Activated CD4-positive, alpha-beta T cell treated with anti-CD3 and anti-CD28 coated beads, Interleukin-2, amount 50 U/mL, for 24 hours (primary cell): ENCODE results near the gene TNIK.

Experiments used
- DNase-seq, 2 donors: peaks; one replicate each; pipeline ENCODE4 v3.0.0-alpha.2; 2020; ENCODE audit warnings: low read depth in 1 of 2, low spot score in 1 of 2

Gene TNIK

DNA sequence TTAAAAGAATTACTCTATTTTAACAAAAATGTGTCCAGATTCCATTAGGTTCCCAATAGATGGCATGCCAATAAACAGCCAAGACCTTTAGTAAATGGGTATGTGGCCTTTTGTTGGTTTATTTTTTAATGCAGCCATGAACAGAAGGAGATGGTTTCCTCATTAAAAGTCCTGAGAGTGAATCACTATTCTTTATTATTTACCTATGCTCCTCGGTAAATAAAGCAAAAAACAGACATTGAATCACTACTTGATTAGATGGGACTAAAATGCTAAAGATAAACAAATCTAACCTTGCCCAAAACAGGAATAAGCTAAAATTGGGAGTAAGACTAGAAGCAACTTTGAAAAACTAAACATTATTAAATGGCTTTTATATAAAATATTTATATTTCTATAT, 94.2 kb downstream of the TNIK start:
- no peak for DNase-seq

- DNase-seq: no peak
These were observed 94.7 kb downstream of the TNIK start for GRCh38 chr3:171365489-171365888.

GRCh38 chr3:171364500-171364899, 95.7 kb downstream of the TNIK start:
- no peak for DNase-seq

- DNase-seq: no peak
These were observed 97.0 kb downstream of the TNIK start for GRCh38 chr3:171363202-171363601.

GRCh38 chr3:171362575-171362974, 97.6 kb downstream of the TNIK start:
- no peak for DNase-seq

- DNase-seq: no peak
These were observed 101.4 kb downstream of the TNIK start for GRCh38 chr3:171358881-171359198.

DNA sequence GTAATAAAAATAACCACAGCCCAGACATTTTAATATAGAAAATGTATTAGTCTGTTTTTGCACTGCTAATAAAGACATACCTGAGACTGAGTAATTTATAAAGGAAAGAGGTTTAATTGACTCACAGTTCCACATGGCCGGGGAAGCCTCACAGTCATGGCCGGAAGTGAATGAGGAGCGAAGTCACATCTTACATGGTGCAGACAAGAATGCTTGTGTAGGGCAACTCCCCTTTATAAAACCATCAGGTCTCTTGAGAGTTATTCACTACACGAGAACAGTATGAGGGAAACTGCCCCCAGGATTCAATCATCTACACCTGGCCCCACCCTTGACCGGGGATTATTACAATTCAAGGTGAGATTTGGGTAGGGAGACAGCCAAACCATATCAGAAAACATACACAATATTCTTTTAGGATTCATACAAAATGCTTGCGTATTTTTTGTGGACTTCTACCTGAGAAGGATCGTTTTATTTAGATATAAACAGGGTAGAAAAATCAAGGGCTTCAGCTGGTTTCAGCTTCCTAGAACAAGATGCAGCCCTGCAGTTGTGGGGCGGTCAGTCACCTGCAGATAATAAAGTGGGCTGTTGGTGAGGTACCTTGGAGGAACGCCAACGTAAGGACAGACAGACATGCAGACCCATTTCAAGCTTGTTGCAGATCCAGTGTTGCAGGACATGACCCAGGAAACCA, 101.9 kb downstream of the TNIK start:
- DNase-seq: no peak

GRCh38 chr3:171357721-171358120, 102.5 kb downstream of the TNIK start:
- no peak for DNase-seq

DNA sequence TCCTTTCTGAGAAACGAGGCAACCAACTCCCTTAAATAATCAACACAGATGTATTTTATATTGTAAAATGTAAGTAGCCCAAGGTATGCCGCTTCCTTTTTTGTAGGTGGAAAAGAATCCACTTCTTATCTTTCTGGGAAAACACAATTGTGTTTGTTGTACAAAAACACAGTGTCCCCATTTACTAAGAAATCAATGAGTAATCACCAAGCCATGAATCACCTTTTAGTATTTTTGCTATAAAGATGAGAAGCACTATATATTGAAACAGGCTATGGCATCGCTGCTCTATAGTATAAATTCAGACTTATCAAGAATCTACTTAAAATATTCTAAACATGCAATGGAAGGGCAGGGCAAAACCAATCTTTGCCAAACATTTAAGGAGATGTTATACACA, 104.0 kb downstream of the TNIK start:
- no peak for DNase-seq

GRCh38 chr3:171354706-171355582, 105.3 kb downstream of the TNIK start:
- DNase-seq: no peak

DNA sequence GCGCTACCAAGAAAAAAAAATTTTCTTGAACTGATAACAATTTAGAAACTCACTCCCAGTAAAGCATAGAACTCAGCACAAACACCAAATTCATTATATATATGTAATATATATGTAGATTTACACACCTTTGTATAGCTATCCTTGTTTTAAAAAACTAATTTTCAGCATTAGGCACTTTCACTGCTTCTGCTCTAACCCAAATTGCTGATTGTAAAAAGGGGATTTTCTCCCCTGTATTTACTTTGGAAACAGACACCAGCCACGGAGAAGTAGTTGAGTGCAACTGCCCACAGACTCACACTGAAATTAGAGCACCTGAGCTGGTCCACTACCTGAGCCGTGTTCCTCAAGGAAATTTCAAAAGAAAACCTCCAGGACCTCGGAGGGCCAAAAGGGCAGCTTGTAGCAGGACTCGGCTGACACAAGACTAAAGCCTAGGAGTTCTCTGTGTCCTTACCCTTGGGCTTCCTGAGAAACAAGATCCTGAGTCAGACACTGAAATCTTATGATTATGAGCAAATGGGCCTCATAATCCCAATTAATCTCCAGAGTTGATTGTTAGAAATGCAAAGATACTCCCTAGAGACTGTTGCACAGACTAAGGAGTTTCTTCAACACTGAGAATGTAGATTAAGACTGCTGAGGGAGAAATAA, 106.0 kb downstream of the TNIK start:
- no peak for DNase-seq

DNA sequence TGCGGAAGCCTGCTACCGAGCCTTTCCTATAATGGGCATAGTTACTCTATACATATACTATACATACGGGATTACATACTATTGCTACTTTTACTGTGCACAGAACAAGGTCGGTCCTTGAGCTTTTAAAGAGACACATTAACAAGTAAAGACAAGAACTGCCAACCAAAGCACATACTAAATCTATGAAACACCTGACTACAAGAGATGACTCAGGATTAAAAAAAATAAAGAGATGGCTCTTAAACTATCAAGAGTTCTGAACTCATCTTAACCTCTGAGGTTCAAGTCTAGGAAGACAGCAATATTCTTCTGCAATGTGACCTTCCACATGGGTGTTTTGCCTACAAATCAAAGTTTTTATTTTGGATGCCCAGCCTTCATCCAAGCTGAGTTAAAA, 106.8 kb downstream of the TNIK start:
- DNase-seq: no peak

DNA sequence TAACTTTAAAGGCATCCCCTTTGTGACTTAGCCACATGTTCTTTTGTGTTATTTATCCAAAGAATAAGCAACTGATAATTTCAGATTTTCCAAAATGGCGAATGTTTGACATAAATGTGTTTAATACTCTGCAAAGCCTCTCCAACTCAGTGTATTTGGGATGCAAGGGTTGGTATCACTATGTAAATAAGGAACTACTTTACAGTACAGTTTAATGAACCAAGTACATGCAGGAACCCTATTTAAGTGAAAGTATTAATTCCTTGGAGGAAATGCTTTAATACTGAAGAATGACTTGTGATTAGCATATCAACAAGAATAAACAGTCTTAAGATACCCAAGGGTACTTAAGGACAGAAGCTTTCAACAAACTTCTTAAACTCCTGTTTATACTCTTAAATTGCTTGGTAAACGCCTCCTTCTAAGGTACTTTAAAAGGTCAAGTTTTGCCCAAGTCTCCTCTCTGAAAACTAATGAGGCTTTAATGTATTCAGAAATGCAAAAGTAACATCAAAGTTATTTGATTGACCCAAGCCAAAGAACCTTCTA, 107.7 kb downstream of the TNIK start:
- DNase-seq: no peak

DNA sequence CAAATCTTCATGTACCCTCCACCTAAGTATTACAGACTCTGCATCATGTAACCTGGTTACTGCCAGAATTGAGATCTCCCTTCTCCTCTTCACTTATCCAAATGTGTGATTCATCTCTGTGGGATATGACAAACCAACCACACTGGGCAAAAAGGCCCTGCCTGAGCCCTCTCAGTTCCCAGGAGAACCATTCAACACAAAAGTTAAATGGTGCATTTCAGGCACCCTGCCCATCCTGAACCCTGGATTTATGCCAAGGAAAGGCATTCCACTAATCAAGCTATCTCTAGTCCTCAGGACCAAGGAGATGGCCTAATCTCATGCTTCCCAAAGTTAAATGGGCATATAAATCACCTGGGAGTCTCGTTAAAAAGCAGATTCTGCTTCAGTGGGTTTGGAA, 108.5 kb downstream of the TNIK start:
- no peak for DNase-seq

- DNase-seq: no peak
These were observed 109.8 kb downstream of the TNIK start for GRCh38 chr3:171350364-171350763.

DNA sequence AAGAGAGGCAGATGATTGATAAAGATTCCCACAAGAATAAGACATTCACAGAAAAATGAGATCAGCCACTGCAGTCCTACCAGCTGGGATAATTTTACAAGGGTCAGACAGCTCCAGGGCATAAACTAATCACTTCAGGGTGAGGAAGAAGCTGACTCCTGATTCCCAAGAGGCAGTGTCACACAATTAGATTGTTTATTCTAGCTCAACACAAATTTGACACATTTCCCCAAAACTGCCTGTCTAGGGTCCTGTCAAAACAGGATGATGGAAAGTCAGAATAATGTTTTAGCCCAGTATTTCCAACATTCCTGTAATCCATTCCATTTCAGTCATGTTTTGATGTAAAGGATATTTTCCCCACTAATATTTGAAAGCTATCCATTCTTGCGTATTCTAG, 110.8 kb downstream of the TNIK start:
- no peak for DNase-seq

GRCh38 chr3:171348121-171348520, 112.1 kb downstream of the TNIK start:
- no peak for DNase-seq

GRCh38 chr3:171347301-171348039, 112.7 kb downstream of the TNIK start:
- no peak for DNase-seq

- DNase-seq: no peak
These were observed 113.5 kb downstream of the TNIK start for GRCh38 chr3:171346582-171347300.

GRCh38 chr3:171346019-171346418, 114.2 kb downstream of the TNIK start:
- no peak for DNase-seq
